Measurements from ENCODE around the gene C19orf53.

DNA sequence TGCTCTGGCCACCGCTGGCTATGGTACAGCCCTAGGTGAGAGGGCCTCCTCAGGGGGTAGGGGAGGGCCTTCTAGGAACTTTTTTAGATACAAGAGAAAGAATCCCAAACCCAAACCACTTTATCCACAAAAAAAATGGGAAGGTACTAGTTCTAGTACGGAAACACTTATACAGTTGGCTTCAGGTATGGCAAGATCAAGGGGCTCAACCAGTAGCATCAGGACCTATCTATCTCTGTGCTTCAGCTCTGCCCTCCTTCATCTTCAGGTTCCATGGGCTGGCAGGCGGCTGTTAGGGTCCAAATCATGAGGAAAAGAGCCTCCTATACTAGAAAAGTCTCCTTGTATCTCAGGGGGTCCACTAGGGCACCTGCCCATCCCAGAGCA is 8.2 kb upstream of the C19orf53 start:
- no peak for TF ChIP-seq CTCF (IDR thresholded peaks at IDR 0.05)
- no peak for TF ChIP-seq POLR2A (IDR thresholded peaks at IDR 0.05)

All from Peyer's patch (tissue), 4 donors.